H1 (cell line): ENCODE measurements around the gene NXPH1. TPM values are rescaled to one million over a fixed set of nuclear protein-coding genes. Genes with fewer than 3 reads are reported as not detected.

ENCODE experiments used
- CTCF ChIA-PET: fragments of 300-600 bp; sonication (Branson Sonifier 250); formaldehyde crosslinking; loops from one replicate; lab custom pipeline; 2021; ENCODE audit not compliant: partially characterized antibody; lab: Charles Lee
- POLR2A ChIA-PET: fragments of 300-600 bp; sonication (Branson Sonifier 250); formaldehyde crosslinking; loops from one replicate; lab custom pipeline; 2021; ENCODE audit warnings: inconsistent platforms; ENCODE audit not compliant: partially characterized antibody; lab: Charles Lee
- DNase-seq, 2 experiments: peaks; one replicate each; pipeline versions ENCODE4 v3.0.0 to v3.0.0-alpha.2; 2010 to 2022; ENCODE audit warnings: low spot score in 2 of 2, low read depth in 1 of 2, mixed read lengths in 1 of 2
- FAIRE-seq: peaks from 2 replicates; lab custom pipeline; 2011; peaks lifted over from hg19 to GRCh38; lab: Jason Lieb, UNC
- H2AFZ ChIP-seq: 2 replicates; pipeline ENCODE4 v1.8.1; 2012; ENCODE audit warnings: low read length, inconsistent platforms
- H2AK5ac ChIP-seq: 2 replicates; pipeline ENCODE4 v1.6.1; 2013; ENCODE audit warnings: low read depth, low read length
- H2BK120ac ChIP-seq: replicated peaks from 2 replicates; pipeline ENCODE3; 2013; ENCODE audit warnings: low read depth, low read length, inconsistent platforms
- H2BK12ac ChIP-seq: 2 replicates; pipeline ENCODE4 v1.6.1; 2013; ENCODE audit warnings: low read depth, low read length
- H2BK15ac ChIP-seq: 2 replicates; pipeline ENCODE4 v1.6.1; 2013; ENCODE audit warnings: low read length
- H2BK20ac ChIP-seq: 2 replicates; pipeline ENCODE4 v1.6.1; 2013; ENCODE audit warnings: low read length
- H2BK5ac ChIP-seq: 2 replicates; pipeline ENCODE4 v1.6.1; 2013; ENCODE audit warnings: low read depth, low read length
- H3K14ac ChIP-seq: 2 replicates; pipeline ENCODE4 v1.6.1; 2013; ENCODE audit warnings: inconsistent platforms; ENCODE audit not compliant: insufficient read length
- H3K18ac ChIP-seq: 2 replicates; pipeline ENCODE4 v1.6.1; 2013; ENCODE audit warnings: low read length; ENCODE audit errors: extremely low read depth
- H3K23ac ChIP-seq: 2 replicates; pipeline ENCODE4 v1.6.1; 2013; ENCODE audit warnings: inconsistent platforms; ENCODE audit not compliant: insufficient read length
- H3K23me2 ChIP-seq: 2 replicates; pipeline ENCODE4 v1.6.1; 2013; ENCODE audit warnings: low read depth, low read length
- H3K27ac ChIP-seq: 2 replicates; pipeline ENCODE4 v1.6.1; 2011; ENCODE audit warnings: low read depth, low read length, inconsistent platforms
- H3K27me3 ChIP-seq, 4 experiments: replicated peaks in 1 of 4; 1 replicate in 1 of 4; 2 replicates in 3 of 4; pipeline versions ENCODE4 v1.6.1 to v1.8.1; 2011 to 2013; ENCODE audit warnings: low read length in 3 of 4, mild to moderate bottlenecking in 3 of 4, inconsistent platforms in 2 of 4, mixed read lengths in 2 of 4, moderate library complexity in 1 of 4; ENCODE audit not compliant: control insufficient read depth in 3 of 4, insufficient read depth in 3 of 4; ENCODE audit errors: extremely low read depth in 1 of 4
- H3K36me3 ChIP-seq, 4 experiments: 2 replicates each; pipeline versions ENCODE4 v1.6.1 to v1.8.1; 2011 to 2013; ENCODE audit warnings: mild to moderate bottlenecking in 4 of 4, low read length in 3 of 4, moderate library complexity in 2 of 4, control low read depth in 1 of 4, inconsistent platforms in 1 of 4; ENCODE audit not compliant: insufficient read depth in 4 of 4, control insufficient read depth in 2 of 4
- H3K4ac ChIP-seq: replicated peaks from 2 replicates; pipeline ENCODE3; 2013; ENCODE audit warnings: low read length, low read depth, mixed read lengths, inconsistent platforms; ENCODE audit not compliant: insufficient read length
- H3K4me1 ChIP-seq, 4 experiments: replicated peaks in 1 of 4; 1 replicate in 1 of 4; 2 replicates in 3 of 4; pipeline versions ENCODE4 v1.6.1 to v1.8.1; 2011 to 2013; ENCODE audit warnings: low read length in 3 of 4, inconsistent platforms in 2 of 4, mixed read lengths in 1 of 4; ENCODE audit not compliant: insufficient read depth in 4 of 4, control insufficient read depth in 3 of 4
- H3K4me2 ChIP-seq, 2 experiments: 2 replicates each; pipeline versions ENCODE4 v1.6.1 to v1.8.1; 2011 to 2013; ENCODE audit warnings: low read depth in 2 of 2, low read length in 2 of 2, control low read depth in 1 of 2, inconsistent platforms in 1 of 2, mild to moderate bottlenecking in 1 of 2; ENCODE audit not compliant: insufficient read depth in 1 of 2
- H3K4me3 ChIP-seq, 4 experiments: fragments of 200-600, 300-600 bp in 1 of 4; sonication (generic), shearing (Covaris generic), sonication (Bioruptor Twin) in 1 of 4; 2 replicates each; pipeline versions ENCODE4 v1.5.1 to v1.8.1; 2011 to 2016; ENCODE audit warnings: low read length in 4 of 4, low read depth in 3 of 4, control low read depth in 2 of 4, inconsistent platforms in 2 of 4, mild to moderate bottlenecking in 2 of 4, mixed read lengths in 1 of 4, moderate library complexity in 1 of 4; ENCODE audit not compliant: insufficient read depth in 2 of 4; ENCODE audit errors: extremely low read depth in 1 of 4
- H3K56ac ChIP-seq: replicated peaks from 2 replicates; pipeline ENCODE3; 2013; ENCODE audit warnings: low read depth, mild to moderate bottlenecking, mixed read lengths, low read length, inconsistent platforms; ENCODE audit not compliant: insufficient read length
- H3K79me1 ChIP-seq: 2 replicates; pipeline ENCODE4 v1.6.1; 2013; ENCODE audit warnings: low read depth, low read length, control low read depth
- H3K79me2 ChIP-seq, 2 experiments: 2 replicates each; pipeline versions ENCODE4 v1.6.1 to v1.8.1; 2012 to 2013; ENCODE audit warnings: low read length in 2 of 2, mild to moderate bottlenecking in 2 of 2, inconsistent platforms in 1 of 2; ENCODE audit not compliant: insufficient read depth in 2 of 2, control insufficient read depth in 1 of 2
- H3K9ac ChIP-seq, 4 experiments: replicated peaks in 1 of 4; 1 replicate in 1 of 4; 2 replicates in 3 of 4; pipeline versions ENCODE4 v1.6.1 to v1.8.1; 2011 to 2013; ENCODE audit warnings: low read depth in 3 of 4, low read length in 3 of 4, control low read depth in 2 of 4, mild to moderate bottlenecking in 2 of 4, moderate library complexity in 2 of 4, inconsistent platforms in 1 of 4; ENCODE audit errors: extremely low read depth in 1 of 4
- H3K9me3 ChIP-seq, 2 experiments: 2 replicates each; pipeline versions ENCODE4 v1.6.1 to v1.8.1; 2012 to 2013; ENCODE audit warnings: mild to moderate bottlenecking in 2 of 2, moderate library complexity in 2 of 2, control low read depth in 1 of 2, inconsistent platforms in 1 of 2, low read depth in 1 of 2, low read length in 1 of 2, mixed read lengths in 1 of 2; ENCODE audit not compliant: insufficient read depth in 2 of 2
- H4K20me1 ChIP-seq, 2 experiments: replicated peaks in 1 of 2; 2 replicates each; pipeline versions ENCODE3 to v1.8.1; 2011 to 2013; ENCODE audit warnings: inconsistent platforms in 2 of 2, low read length in 2 of 2, mild to moderate bottlenecking in 1 of 2; ENCODE audit not compliant: insufficient read depth in 2 of 2, control insufficient read depth in 1 of 2
- H4K5ac ChIP-seq: 2 replicates; pipeline ENCODE4 v1.6.1; 2013; ENCODE audit warnings: low read length, low read depth, mixed read lengths, inconsistent platforms; ENCODE audit not compliant: insufficient read length
- H4K8ac ChIP-seq: 2 replicates; pipeline ENCODE4 v1.8.0; 2013; ENCODE audit warnings: mild to moderate bottlenecking, moderate library complexity, low read length, inconsistent platforms; ENCODE audit not compliant: insufficient read depth; ENCODE audit errors: extremely low read depth
- H4K91ac ChIP-seq: replicated peaks from 2 replicates; pipeline ENCODE3; 2013; ENCODE audit warnings: low read length, mixed read lengths, inconsistent platforms; ENCODE audit not compliant: insufficient read length
- ASH2L ChIP-seq: fragments of 200-600, 300-600 bp; sonication (generic); IDR thresholded peaks from one replicate; pipeline ENCODE4 v1.7.1; 2017; ENCODE audit warnings: low read length
- BRCA1 ChIP-seq: IDR thresholded peaks from 2 replicates; pipeline ENCODE4 v1.6.1; 2012; ENCODE audit warnings: low read depth, low read length, improper control_type of control experiment
- CBX5 ChIP-seq: fragments of 300-800, 300-1000 bp; sonication (generic); IDR thresholded peaks from 2 replicates; pipeline ENCODE4 v1.7.1; 2016; ENCODE audit warnings: antibody characterized with exemption, low read length, low read depth
- CEBPB ChIP-seq: IDR thresholded peaks from 2 replicates; pipeline ENCODE4 v1.6.1; 2012; ENCODE audit warnings: low read depth, low read length
- E2F6 ChIP-seq: IDR thresholded peaks from 2 replicates; pipeline ENCODE4 v1.6.1; 2012; ENCODE audit warnings: inconsistent platforms
- EP300 ChIP-seq, 2 experiments: IDR thresholded peaks; 1 replicate in 1 of 2; 2 replicates in 1 of 2; pipeline ENCODE4 v1.6.1; 2011 to 2012; ENCODE audit warnings: low read depth in 2 of 2, low read length in 2 of 2, mild to moderate bottlenecking in 2 of 2, borderline replicate concordance in 1 of 2, inconsistent platforms in 1 of 2, moderate library complexity in 1 of 2
- KDM1A ChIP-seq: fragments of 200-600, 300-600 bp; sonication (generic); IDR thresholded peaks from 2 replicates; pipeline ENCODE4 v1.7.1; 2016; ENCODE audit warnings: mild to moderate bottlenecking, low read length, borderline replicate concordance
- POLR2A ChIP-seq, 2 experiments: IDR thresholded peaks; 1 replicate in 1 of 2; 2 replicates in 1 of 2; pipeline ENCODE4 v1.6.1; 2011; ENCODE audit warnings: low read depth in 2 of 2, low read length in 2 of 2, mild to moderate bottlenecking in 2 of 2; ENCODE audit errors: control extremely low read depth in 1 of 2
- TAF1 ChIP-seq: IDR thresholded peaks from 2 replicates; pipeline ENCODE4 v1.6.1; 2011; ENCODE audit warnings: mild to moderate bottlenecking, low read depth, low read length
- YY1 ChIP-seq: IDR thresholded peaks from 2 replicates; pipeline ENCODE4 v1.6.1; 2011; ENCODE audit warnings: low read depth, mild to moderate bottlenecking, low read length
- WGBS, 2 experiments: shearing (Covaris generic) in 1 of 2; methylation state at CpG; one replicate each; pipeline versions ENCODE4 v1.1.6 to v1.1.7; 2013 to 2015; ENCODE audit warnings: low lambda C conversion rate in 2 of 2, mixed read lengths in 2 of 2, inconsistent platforms in 1 of 2, low coverage in 1 of 2, missing lambda C conversion rate in 1 of 2; ENCODE audit not compliant: insufficient replicate concordance in 2 of 2, insufficient coverage in 1 of 2, insufficient read length in 1 of 2; ENCODE audit errors: extremely low coverage in 1 of 2, missing lambda C conversion rate in 1 of 2; 5-methylcytosine and 5-hydroxymethylcytosine counted together
- polyA plus RNA-seq, 7 experiments: library from polyadenylated mRNA; depleted of rRNA in 3 of 7; stranded (reverse) in 5 of 7; unstranded in 2 of 7; fragments of >200 nt in 5 of 7; fragments of 200-250 nt in 2 of 7; gene quantifications; 1 replicate in 5 of 7; 2 replicates in 1 of 7; 4 replicates in 1 of 7; pipeline versions ENCODE4 v1.2.1 to v1.2.3, GENCODE V29; 2011 to 2013; ENCODE audit warnings: missing spikeins in 2 of 7, mixed read lengths in 2 of 7
- total RNA-seq: library from RNA; stranded (reverse); fragmentation: NEBNext Ultra II Directional; extraction: Animal tissue kit (Norgen Biotek cat#: 25700); gene quantifications from 2 replicates; pipeline ENCODE4 v1.2.1, GENCODE V29; 2021

The NXPH1 gene
- total and polyA plus RNA-seq, 2 of the 8 experiments (the other 6 are each of a cell fraction or from before 2014, with no cell fraction given) = 0.14 to 1.0 TPM

GRCh38 chr7:8567626-8568025 lies 134.2 kb downstream of the NXPH1 start:
- H2AFZ ChIP-seq = no peak overlapping the region
- H3K4me3 ChIP-seq = no peak overlapping the region
- H3K23ac ChIP-seq = no peak overlapping the region
- no peaks in the 10 kb centered on the region for H3K79me2 ChIP-seq
- H3K56ac ChIP-seq = no peak overlapping the region
- 95% methylated on average over 4 of the region's 4 CpGs; no CpG with 5 or more reads in 1 of the 2 experiments for WGBS, 2 experiments
- no peak overlapping the region for H2BK120ac ChIP-seq
- H3K4me1 ChIP-seq = peaks cover 0 to 2% (median 0%) of the 10 kb centered on the region in 4 experiments; a peak in 1 of 7 replicates
- no peak overlapping the region for H4K8ac ChIP-seq
- H2BK12ac ChIP-seq = no peak overlapping the region
- no peak for TF ChIP-seq E2F6
- no peak for TF ChIP-seq CEBPB
- no peak for TF ChIP-seq BRCA1
- no peak for TF ChIP-seq KDM1A
- no peak for TF ChIP-seq POLR2A (IDR thresholded peaks at IDR 0.05; ENCODE audit: control extremely low read depth in 1 of 2, low read depth in 2 of 2, low read length in 2 of 2)
- TF ChIP-seq TAF1 = no peak
- no peak for TF ChIP-seq YY1
- no peak for TF ChIP-seq EP300 (IDR thresholded peaks at IDR 0.05; ENCODE audit: borderline replicate concordance in 1 of 2, low read depth in 2 of 2, low read length in 2 of 2)
- TF ChIP-seq ASH2L = no peak
- no peak for TF ChIP-seq CBX5
- TF ChIP-seq, all 59 proteins: peak for 0
- Histone ChIP-seq H4K91ac (no peak overlapping the region), H2BK15ac (no peak overlapping the region), H3K79me1 (no peaks in the 10 kb centered on the region), H4K20me1 (no peaks in the 10 kb centered on the region), H3K9ac (no peak overlapping the region), H3K14ac (no peak overlapping the region), H3K18ac (no peak overlapping the region), H3K4ac (no peak overlapping the region), H3K36me3 (no peaks in the 10 kb centered on the region), H3K4me2 (no peak overlapping the region), H2AK5ac (no peak overlapping the region), H4K5ac (no peak overlapping the region), H2BK5ac (no peak overlapping the region), H3K27ac (no peak overlapping the region), H2BK20ac (no peak overlapping the region), H3K23me2 (no peaks in the 10 kb centered on the region), H3K27me3 (no peaks in the 10 kb centered on the region), H3K9me3 (no peaks in the 10 kb centered on the region)
- POLR2A ChIA-PET = no interaction called here
- FAIRE-seq (no peak), DNase-seq (no peak)
- CTCF ChIA-PET = no interaction called here
